Psoas muscle (tissue), 7 donors: ENCODE data around the gene ZFTA. TPM values are rescaled to one million over a fixed set of nuclear protein-coding genes. Genes with fewer than 3 reads are reported as not detected.

Source experiments
- polyA plus RNA-seq, 3 donors: library from polyadenylated mRNA; stranded (reverse); fragments of 200-250 nt; gene quantifications; one replicate each; pipeline ENCODE4 v1.2.3, GENCODE V29; 2013
- total RNA-seq, 4 donors: library from RNA; stranded (reverse); fragmentation: NEBNext Ultra II Directional in 2 of 4; extraction: Animal tissue kit (Norgen Biotek cat#: 25700) in 2 of 4; gene quantifications; one replicate each; pipeline versions ENCODE4 v1.2.1 to v1.2.4, GENCODE V29; 2021 to 2023
- donor health status: healthy with polysubstance abuse.
- donor health status: DM: no; HTN: no; CAD: no; lungs with moderate emphysema.
- donor health status: Bipolar disorder and iron deficiency.
- donor health status: healthy.
- donor health status: DM: no; HTN: no; CAD: no.
- donor health status: DM: no; HTN: no; CAD: no.
- donor health status: DM: yes; HTN: yes; CAD: no.

The ZFTA gene
- total and polyA plus RNA-seq, 7 donors: 2.1 to 14.7 (median 7.5) TPM

Other genes starting within 250 kb of the ZFTA start
- gene PLAAT4, start 232.0 kb downstream of the ZFTA start, total RNA-seq: 10 to 100 TPM in 1 of 4 donors, 1 to 10 TPM in 3; 6.9 to 12.2 (median 8.1) TPM
- 10 to 100 TPM in 1 of 3 donors, 1 to 10 TPM in 2; 4.3 to 12.2 (median 9.7) TPM for gene PLAAT4, start 232.0 kb downstream of the ZFTA start, polyA plus RNA-seq
- gene PLAAT2, start 205.4 kb downstream of the ZFTA start, total RNA-seq: not detected
- under 1 TPM in 1 of 3 donors, not detected in 2; 0.16 TPM for gene PLAAT2, start 205.4 kb downstream of the ZFTA start, polyA plus RNA-seq
- 100 to 1,000 TPM in 1 of 4 donors, 10 to 100 TPM in 3; 67.6 to 102 (median 83.6) TPM for gene PLAAT3, start 154.3 kb downstream of the ZFTA start, total RNA-seq
- 100 to 1,000 TPM in 1 of 3 donors, 10 to 100 TPM in 2; 50.0 to 115 (median 82.3) TPM for gene PLAAT3, start 154.3 kb downstream of the ZFTA start, polyA plus RNA-seq
- gene ATL3, start 97.4 kb downstream of the ZFTA start, total RNA-seq: 10 to 100 TPM in 3 of 4 donors, 1 to 10 TPM in 1; 9.4 to 12.2 (median 10.7) TPM
- 1 to 10 TPM; 3.2 to 6.4 (median 3.3) TPM for gene ATL3, start 97.4 kb downstream of the ZFTA start, polyA plus RNA-seq
- gene RTN3, start 87.3 kb downstream of the ZFTA start, total RNA-seq: 100 to 1,000 TPM in 1 of 4 donors, 10 to 100 TPM in 3; 40.5 to 110 (median 70.8) TPM
- 100 to 1,000 TPM in 1 of 3 donors, 10 to 100 TPM in 2; 35.3 to 162 (median 62.0) TPM for gene RTN3, start 87.3 kb downstream of the ZFTA start, polyA plus RNA-seq
- 1 to 10 TPM; 3.8 to 8.8 (median 6.9) TPM for gene SPINDOC, start 44.7 kb upstream of the ZFTA start, total RNA-seq
- gene SPINDOC, start 44.7 kb upstream of the ZFTA start, polyA plus RNA-seq: 1 to 10 TPM; 2.7 to 4.7 (median 4.6) TPM
- gene MARK2, start 70.3 kb upstream of the ZFTA start, total RNA-seq: 10 to 100 TPM; 21.7 to 24.9 (median 22.9) TPM
- gene MARK2, start 70.3 kb upstream of the ZFTA start, polyA plus RNA-seq: 10 to 100 TPM; 11.7 to 24.7 (median 12.7) TPM
- 1 to 10 TPM in 1 of 4 donors, under 1 TPM in 3; 0.25 to 2.1 (median 0.47) TPM for gene RCOR2, start 148.4 kb upstream of the ZFTA start, total RNA-seq
- under 1 TPM; 0.07 to 0.91 (median 0.77) TPM for gene RCOR2, start 148.4 kb upstream of the ZFTA start, polyA plus RNA-seq
- 10 to 100 TPM in 1 of 4 donors, 1 to 10 TPM in 3; 5.4 to 13.7 (median 7.8) TPM for gene NAA40, start 170.2 kb upstream of the ZFTA start, total RNA-seq
- 10 to 100 TPM in 1 of 3 donors, 1 to 10 TPM in 2; 4.6 to 10.5 (median 7.6) TPM for gene NAA40, start 170.2 kb upstream of the ZFTA start, polyA plus RNA-seq
- 100 to 1,000 TPM; 547 to 830 (median 614) TPM for gene COX8A, start 205.8 kb upstream of the ZFTA start, total RNA-seq
- 1,000 to 10,000 TPM; 1,239 to 1,847 (median 1,663) TPM for gene COX8A, start 205.8 kb upstream of the ZFTA start, polyA plus RNA-seq
- 10 to 100 TPM; 39.4 to 47.8 (median 40.8) TPM for gene OTUB1, start 217.7 kb upstream of the ZFTA start, total RNA-seq
- gene OTUB1, start 217.7 kb upstream of the ZFTA start, polyA plus RNA-seq: 10 to 100 TPM; 49.1 to 75.4 (median 72.7) TPM